ENCODE measurements around the gene RBP3. TPM values are rescaled to one million over a fixed set of nuclear protein-coding genes. Genes with fewer than 3 reads are reported as not detected.

RBP3 gene
- polyA plus RNA-seq, 1 donor from 2014 or later, result not detected

DNA sequence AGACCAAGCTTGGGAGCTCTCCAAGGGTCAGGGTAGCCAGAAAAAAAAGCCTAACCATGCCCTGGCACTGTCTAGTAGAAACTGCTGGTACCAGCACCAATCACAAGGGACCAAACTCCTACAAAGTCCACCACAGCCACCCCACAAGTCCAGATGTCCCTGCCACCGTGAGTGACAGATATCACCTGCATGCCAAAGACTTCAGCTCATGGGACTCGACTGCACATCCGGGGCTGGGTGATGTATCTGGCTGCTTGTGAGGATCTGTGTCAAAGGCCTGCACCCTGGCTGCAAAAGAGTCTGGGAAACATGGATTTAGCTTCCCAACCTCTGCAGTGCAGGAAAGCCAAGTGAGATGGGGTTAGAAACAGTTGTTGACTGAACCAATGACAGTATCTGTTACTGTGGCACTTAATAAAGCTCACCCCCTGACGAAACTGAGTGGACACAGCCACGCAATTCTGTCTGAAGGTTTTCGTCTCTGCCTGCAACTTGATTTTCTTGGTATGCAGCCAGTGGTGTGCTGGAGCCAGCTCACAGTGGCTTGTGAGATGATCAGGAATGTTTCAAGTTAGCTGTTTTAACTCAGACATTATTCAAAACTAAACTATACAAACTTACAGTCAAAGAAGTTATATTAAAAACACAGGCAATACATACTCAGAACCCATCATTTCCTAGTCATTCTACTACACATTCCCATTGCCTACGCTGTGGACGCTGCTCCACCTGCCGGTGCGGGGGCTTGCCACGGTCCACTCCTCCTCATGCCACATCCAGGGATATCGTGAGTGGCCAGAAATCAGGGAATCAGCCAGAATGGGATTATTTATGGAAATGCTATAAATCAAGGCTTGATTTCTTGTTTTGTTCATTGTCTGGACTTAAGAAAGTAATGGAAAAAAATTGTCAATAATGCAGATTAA lies 26.7 kb downstream of the RBP3 start:
- no peaks in the 10 kb centered on the region for H4K20me1 ChIP-seq (ENCODE audit: insufficient read depth)

DNA sequence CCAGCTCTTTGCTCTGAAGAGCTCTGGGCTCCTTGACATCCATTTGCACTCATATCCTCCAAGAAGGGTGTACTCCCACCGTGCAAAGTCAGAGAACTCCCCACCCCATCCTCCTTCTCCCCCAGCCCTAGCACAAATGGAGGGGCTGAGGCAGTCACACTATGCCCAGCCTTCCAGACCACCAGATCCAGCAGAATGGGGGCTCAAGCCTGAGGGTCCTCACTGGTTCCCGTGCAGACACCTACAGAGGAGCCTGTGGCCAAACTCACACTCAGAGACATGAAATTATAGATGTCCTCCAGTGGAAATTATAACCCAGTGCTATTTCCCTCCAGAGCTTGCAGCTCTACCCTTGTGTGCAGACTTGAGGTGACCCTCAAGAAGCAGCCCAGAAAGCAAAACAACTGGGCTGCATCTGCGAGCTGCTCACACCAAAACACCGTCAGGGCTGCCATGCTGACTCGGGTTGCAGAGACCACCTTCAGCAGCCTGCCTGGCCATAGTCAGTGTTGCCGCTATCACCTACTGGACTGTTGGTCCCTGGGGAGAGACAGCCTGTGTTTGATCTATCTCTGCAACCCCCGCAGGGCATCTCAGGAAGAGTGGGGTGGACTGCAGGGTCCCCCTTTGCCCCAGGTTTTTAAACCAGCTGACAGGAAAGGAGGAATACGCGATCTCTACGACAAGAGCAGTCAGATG lies 28.5 kb downstream of the RBP3 start:
- Histone ChIP-seq H3K27ac (ENCODE audit: low read length) (no peak overlapping the region), H4K20me1 (ENCODE audit: insufficient read depth) (no peaks in the 10 kb centered on the region), H3F3A (ENCODE audit: insufficient read depth, low read length, poor library complexity, severe bottlenecking) (no peaks in the 10 kb centered on the region), H3K36me3 (ENCODE audit: insufficient read depth, low read length) (no peaks in the 10 kb centered on the region), H2AFZ (ENCODE audit: low read depth, low read length) (no peak overlapping the region), H3K4me2 (ENCODE audit: low read length) (no peak overlapping the region), H3K9me2 (ENCODE audit: insufficient read depth, low read length) (no peaks in the 10 kb centered on the region), H3K9me3 (ENCODE audit: low read length) (no peaks in the 10 kb centered on the region), H3K27me3 (ENCODE audit: insufficient read depth, low read depth, low read length) (no peaks in the 10 kb centered on the region), H3K4me3 (ENCODE audit: low read length) (peak overlapping the region; percentile 26), H3K9ac (ENCODE audit: low read length) (peak overlapping the region; percentile 16), H3K79me2 (replicated peaks; ENCODE audit: insufficient read depth, low read length) (no peaks in the 10 kb centered on the region)
- TF ChIP-seq POLR2AphosphoS5 (IDR thresholded peaks at IDR 0.05) (no peak), TAF1 (IDR thresholded peaks at IDR 0.05; ENCODE audit: low read depth) (no peak), EP300 (conservative IDR thresholded peaks at IDR 0.05; ENCODE audit: poor library complexity, severe bottlenecking) (no peak), MXI1 (conservative IDR thresholded peaks at IDR 0.05; ENCODE audit: poor library complexity, severe bottlenecking) (no peak), EZH2 (IDR thresholded peaks at IDR 0.05; ENCODE audit: borderline replicate concordance, insufficient read depth, low read length, poor library complexity, severe bottlenecking) (no peak), SMC3 (conservative IDR thresholded peaks at IDR 0.05; ENCODE audit: poor library complexity) (no peak)
- TF ChIP-seq, protein P1, sequence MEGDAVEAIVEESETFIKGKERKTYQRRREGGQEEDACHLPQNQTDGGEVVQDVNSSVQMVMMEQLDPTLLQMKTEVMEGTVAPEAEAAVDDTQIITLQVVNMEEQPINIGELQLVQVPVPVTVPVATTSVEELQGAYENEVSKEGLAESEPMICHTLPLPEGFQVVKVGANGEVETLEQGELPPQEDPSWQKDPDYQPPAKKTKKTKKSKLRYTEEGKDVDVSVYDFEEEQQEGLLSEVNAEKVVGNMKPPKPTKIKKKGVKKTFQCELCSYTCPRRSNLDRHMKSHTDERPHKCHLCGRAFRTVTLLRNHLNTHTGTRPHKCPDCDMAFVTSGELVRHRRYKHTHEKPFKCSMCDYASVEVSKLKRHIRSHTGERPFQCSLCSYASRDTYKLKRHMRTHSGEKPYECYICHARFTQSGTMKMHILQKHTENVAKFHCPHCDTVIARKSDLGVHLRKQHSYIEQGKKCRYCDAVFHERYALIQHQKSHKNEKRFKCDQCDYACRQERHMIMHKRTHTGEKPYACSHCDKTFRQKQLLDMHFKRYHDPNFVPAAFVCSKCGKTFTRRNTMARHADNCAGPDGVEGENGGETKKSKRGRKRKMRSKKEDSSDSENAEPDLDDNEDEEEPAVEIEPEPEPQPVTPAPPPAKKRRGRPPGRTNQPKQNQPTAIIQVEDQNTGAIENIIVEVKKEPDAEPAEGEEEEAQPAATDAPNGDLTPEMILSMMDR (IDR thresholded peaks at IDR 0.05; ENCODE audit: poor library complexity, severe bottlenecking), result no peak

More for the DNA sequence above, 26.7 kb downstream of the RBP3 start:
- Histone ChIP-seq H3F3A (ENCODE audit: insufficient read depth, low read length, poor library complexity, severe bottlenecking) (no peaks in the 10 kb centered on the region), H3K4me3 (ENCODE audit: low read length) (no peak overlapping the region), H3K36me3 (ENCODE audit: insufficient read depth, low read length) (no peaks in the 10 kb centered on the region), H3K9me2 (ENCODE audit: insufficient read depth, low read length) (no peaks in the 10 kb centered on the region), H3K9me3 (ENCODE audit: low read length) (no peaks in the 10 kb centered on the region), H3K27me3 (ENCODE audit: insufficient read depth, low read depth, low read length) (no peaks in the 10 kb centered on the region), H3K4me2 (ENCODE audit: low read length) (no peak overlapping the region), H3K79me2 (replicated peaks; ENCODE audit: insufficient read depth, low read length) (no peaks in the 10 kb centered on the region), H2AFZ (ENCODE audit: low read depth, low read length) (no peak overlapping the region), H3K27ac (ENCODE audit: low read length) (no peak overlapping the region), H3K9ac (ENCODE audit: low read length) (no peak overlapping the region)
- no peak for TF ChIP-seq MXI1 (conservative IDR thresholded peaks at IDR 0.05; ENCODE audit: poor library complexity, severe bottlenecking)
- no peak for TF ChIP-seq TAF1 (IDR thresholded peaks at IDR 0.05; ENCODE audit: low read depth)
- TF ChIP-seq RAD21 (conservative IDR thresholded peaks at IDR 0.05), result no peak
- TF ChIP-seq, protein P2, sequence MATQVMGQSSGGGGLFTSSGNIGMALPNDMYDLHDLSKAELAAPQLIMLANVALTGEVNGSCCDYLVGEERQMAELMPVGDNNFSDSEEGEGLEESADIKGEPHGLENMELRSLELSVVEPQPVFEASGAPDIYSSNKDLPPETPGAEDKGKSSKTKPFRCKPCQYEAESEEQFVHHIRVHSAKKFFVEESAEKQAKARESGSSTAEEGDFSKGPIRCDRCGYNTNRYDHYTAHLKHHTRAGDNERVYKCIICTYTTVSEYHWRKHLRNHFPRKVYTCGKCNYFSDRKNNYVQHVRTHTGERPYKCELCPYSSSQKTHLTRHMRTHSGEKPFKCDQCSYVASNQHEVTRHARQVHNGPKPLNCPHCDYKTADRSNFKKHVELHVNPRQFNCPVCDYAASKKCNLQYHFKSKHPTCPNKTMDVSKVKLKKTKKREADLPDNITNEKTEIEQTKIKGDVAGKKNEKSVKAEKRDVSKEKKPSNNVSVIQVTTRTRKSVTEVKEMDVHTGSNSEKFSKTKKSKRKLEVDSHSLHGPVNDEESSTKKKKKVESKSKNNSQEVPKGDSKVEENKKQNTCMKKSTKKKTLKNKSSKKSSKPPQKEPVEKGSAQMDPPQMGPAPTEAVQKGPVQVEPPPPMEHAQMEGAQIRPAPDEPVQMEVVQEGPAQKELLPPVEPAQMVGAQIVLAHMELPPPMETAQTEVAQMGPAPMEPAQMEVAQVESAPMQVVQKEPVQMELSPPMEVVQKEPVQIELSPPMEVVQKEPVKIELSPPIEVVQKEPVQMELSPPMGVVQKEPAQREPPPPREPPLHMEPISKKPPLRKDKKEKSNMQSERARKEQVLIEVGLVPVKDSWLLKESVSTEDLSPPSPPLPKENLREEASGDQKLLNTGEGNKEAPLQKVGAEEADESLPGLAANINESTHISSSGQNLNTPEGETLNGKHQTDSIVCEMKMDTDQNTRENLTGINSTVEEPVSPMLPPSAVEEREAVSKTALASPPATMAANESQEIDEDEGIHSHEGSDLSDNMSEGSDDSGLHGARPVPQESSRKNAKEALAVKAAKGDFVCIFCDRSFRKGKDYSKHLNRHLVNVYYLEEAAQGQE (IDR thresholded peaks at IDR 0.05; ENCODE audit: borderline replicate concordance), result no peak
- no peak for TF ChIP-seq EP300 (conservative IDR thresholded peaks at IDR 0.05; ENCODE audit: poor library complexity, severe bottlenecking)
- TF ChIP-seq, protein P1 (IDR thresholded peaks at IDR 0.05; ENCODE audit: poor library complexity, severe bottlenecking), result no peak
- TF ChIP-seq EZH2 (IDR thresholded peaks at IDR 0.05; ENCODE audit: borderline replicate concordance, insufficient read depth, low read length, poor library complexity, severe bottlenecking), result no peak
- TF ChIP-seq POLR2AphosphoS5 (IDR thresholded peaks at IDR 0.05), result no peak
- TF ChIP-seq SMC3 (conservative IDR thresholded peaks at IDR 0.05; ENCODE audit: poor library complexity), result no peak

All from neural cell (in vitro differentiated cells).